SHP77 (cell line): ENCODE measurements around the gene QSOX1.

Experiments
- DNase-seq, 2 experiments: peaks; one replicate each; lab custom pipeline; 2025; lab: John Stamatoyannopoulos, UW

QSOX1 gene

DNA sequence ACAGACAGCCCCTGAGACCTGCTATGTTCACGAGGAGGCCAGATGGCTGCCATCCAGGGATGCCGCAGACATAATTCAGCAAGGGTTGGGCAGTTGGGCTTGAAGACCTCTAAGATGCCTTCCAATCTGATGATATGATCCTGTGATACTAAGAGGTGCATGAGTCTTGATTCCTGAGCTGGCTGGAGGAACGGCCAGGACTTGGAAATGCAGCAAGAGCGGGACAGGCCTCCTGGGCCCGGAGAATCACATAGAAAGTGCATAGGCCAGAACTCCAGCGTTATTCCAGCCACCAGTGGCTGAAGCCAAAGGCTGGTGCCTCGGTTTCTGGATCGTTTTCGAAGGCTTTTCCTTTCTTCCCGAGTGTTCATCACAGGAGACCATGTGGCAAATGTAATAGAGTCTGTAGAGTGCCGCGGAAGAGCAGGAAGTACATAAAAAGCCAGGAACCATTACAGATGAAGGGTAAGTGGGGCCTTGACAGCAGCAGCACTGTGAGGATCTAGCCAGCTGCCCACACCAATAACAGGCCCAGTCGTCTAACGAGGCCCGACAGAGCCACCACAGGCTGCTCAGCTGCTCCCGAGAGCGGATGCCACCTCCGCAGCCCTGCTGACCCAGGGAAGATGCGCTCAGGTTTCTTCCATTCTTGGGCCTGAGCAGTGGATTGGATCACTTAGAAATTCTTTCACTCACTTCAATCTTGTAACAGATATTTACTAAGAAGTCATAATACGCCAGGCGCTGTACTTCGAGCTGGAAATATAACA is 61.4 kb downstream of the QSOX1 start:
- no peak for DNase-seq

DNA sequence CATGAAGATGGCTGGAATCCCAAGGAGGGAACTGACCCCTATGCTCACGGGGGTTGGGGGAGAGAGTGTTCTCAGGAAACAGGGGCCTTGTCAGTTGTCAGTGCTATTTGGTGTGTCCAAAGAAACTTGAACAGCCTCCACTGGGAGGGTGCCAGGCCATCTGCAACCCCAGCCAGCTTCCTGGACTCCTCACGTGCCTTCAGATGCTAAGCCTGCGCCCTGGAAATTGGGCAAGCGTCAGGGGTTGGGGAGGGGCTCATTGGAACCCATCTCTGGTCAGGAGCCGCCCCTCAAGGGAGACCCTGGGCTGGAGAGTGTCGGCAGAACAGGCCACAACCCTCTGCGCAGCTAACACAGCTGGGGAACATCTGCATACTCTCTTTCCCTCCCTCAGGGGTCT is 62.3 kb downstream of the QSOX1 start:
- no peak for DNase-seq

DNA sequence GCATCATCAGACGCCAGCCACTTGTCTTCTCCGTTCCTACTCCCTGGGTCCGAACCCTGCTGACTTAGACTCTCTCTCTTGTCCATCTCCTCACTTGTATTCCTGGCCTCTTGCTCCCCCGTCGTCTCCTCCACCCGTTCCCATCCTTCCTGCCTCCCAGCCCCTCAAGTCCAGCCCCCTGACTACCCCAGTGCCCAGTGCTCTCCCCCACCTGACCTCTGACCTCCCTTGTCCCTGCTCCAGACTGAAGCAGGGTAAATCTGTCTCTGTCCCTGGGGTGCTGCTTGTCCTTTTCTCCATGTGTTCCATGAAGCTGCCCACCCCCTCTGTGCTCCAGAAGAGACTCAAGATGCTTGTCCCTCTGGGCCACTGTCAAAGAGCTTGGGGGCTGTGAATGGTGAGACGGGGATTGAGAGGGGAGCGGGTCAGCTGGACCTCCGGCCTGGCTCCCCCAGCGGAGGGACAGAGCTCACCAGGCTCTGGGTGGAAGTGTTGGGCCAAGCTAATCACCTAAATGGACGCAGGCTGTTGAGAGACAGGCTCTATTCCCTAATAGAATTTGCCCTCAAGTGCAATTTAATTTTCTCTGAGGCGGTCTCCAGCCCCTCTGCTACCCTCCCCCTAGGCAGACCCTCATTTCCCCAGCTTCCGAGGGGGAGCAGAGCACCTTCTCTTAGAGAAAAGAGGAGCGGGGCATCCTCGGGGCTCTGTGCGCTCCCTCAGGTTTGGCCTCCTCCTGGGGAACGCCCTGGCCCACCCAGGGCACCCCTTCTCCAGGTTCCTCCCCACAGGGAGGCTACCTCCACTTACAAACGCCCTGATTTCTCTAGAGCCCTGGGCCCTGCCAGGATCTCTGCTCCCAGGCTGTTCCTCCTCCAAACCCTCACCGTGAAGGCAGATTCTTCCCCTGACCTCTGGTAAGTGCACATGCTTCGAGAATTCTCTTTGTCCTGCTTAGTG is 64.4 kb downstream of the QSOX1 start:
- DNase-seq = no peak

DNA sequence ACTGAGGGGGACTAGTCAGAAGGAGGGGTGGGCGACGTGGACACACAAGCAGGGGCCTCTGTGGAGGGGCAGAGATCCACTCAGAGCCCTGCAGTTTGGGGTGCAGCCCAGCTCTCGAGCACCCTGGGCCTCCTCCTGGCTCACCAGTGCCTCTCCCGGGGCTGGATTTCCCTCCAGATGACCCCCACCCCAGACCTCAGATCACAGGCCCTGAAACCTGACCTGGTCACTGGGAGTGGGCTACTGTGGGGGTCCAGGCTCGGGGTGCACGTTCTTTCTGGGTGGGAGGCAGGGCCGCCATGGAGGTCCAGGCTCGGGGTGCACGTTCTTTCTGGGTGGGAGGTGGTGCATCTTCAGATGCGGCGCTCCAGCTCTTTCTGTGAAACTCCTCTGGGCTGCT is 65.1 kb downstream of the QSOX1 start:
- no peak for DNase-seq

DNA sequence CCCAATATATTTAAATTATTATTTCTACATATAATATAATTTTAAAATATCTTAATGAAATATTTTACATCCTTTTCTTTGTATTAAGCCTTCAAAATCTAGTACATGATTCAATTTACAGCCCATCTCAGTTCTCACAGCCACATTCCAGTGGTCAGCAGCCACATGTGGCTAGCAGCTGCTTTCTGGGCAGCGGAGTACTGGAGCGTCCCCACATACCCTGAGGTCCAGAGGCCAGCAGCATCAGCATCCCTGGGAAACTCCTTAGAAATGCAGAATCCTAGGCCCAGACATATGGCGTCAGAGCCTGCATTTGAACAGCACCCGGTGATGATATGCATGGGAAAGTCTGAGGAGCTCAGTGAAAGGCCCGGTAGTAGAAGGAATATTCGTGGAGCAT is 66.8 kb downstream of the QSOX1 start:
- DNase-seq = no peak

DNA sequence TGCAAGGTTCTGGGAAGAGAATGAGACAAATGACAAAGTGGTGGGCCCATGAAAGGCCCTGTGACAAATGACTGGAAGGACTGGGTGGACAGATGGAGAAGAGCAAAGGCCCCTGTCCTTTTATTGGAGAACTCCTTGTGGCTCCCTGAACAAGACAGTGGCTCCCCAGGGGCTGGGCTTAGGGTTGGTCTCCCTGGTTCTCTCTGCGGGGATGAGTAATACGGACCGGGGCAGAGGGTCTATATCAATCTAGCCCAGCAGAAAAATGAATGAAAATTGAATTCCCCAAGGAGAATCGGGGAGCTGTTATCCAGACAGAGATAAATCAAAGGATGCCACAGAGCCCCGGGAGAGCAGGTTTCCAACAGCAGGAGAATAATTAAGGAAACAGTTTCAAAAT is 70.2 kb downstream of the QSOX1 start:
- DNase-seq = no peak

DNA sequence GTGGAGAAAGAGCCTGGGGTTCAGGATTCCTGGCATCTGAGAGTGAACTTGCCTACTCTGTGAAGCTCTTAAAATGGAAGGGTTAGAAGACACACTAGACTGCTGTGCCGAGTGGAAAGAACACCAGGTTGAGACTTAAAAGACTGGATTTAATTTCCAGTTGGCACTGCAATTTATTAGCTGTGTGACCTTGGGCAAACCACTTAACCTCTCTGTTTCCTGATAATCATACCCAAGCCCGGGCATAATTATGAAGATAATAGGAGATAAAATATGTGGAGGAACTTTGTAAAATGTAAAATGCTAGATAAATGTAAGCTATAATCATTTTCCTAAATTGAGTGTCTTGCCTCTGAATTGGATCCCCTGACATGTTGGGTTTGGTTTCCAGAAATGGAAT is 70.7 kb downstream of the QSOX1 start:
- no peak for DNase-seq

DNA sequence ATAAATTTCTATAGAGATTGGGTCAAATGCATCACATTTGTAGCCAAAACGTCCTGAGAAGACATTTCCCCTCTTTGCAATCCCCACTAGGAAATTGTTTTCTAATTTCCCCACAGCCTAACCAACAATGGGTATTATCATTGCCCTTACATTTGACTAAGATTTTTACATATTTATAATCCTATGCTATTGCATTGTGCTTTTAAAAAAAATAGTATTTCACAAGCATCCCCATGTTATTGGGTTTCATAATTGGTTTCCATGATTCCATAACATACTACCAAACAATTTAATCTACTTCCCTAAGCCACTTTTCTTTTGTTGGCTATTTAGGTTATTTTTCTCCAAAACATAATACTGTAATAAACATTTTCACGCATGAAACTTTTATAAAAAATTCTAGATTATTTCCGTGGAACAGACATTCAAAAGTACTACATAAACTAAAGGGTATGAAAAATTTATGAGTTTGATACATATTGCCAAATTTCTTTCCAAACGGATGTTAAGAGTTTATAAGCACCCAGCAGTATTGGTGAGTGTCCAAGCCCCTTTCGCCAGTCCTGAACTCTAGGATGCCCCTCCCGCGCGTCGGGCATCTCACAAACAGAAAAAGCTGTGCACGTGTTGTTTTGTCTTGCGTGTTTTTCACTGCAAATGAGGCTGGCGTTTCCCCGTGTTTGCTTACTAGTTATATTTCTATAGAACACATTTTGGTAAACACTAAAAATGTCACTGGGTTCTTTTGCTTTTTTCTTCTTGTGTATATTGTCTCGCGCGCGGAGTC is 73.4 kb downstream of the QSOX1 start:
- no peak for DNase-seq

DNA sequence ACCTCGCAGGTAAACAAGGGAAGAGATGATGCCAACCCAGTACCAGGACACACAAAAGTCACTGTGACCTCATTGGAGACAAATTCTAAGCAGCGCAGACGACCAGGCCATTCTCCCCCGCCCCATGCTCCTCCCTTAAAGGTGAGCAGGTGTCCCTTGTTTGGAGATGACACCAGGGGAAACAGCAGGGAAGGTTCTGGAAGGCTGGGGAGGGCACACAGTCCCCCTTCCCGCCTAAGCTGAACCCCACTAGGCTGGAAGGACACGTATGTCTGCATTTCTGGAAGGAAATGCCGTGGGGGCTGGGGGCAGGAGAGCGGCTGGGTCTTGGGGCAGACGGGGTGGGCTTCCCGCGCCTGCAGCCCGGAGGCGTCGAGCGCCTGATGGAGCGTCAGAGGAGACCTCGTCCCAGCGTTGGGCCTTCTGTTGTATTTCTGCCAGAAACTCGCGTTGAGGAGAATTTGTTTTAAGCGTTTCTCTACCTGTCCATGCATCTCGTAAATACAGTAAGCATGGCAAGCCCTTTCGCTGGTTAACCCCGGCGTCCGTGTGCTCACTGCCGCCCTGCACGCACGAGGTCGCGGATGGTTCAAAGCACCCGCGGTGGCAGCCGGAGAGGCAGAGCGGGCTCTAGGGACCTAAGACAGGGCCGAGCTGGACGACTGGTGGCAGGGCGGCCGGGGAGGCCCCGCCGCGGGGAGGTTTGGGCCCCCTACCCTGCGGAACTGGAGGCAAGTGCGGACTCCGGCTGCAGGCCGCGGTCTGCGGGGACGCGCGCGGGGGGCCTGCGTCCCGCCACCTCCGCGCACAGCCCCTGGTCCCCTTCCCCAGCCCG is 74.2 kb downstream of the QSOX1 start:
- DNase-seq = peak in 1 of 2 experiments; percentile 46

DNA sequence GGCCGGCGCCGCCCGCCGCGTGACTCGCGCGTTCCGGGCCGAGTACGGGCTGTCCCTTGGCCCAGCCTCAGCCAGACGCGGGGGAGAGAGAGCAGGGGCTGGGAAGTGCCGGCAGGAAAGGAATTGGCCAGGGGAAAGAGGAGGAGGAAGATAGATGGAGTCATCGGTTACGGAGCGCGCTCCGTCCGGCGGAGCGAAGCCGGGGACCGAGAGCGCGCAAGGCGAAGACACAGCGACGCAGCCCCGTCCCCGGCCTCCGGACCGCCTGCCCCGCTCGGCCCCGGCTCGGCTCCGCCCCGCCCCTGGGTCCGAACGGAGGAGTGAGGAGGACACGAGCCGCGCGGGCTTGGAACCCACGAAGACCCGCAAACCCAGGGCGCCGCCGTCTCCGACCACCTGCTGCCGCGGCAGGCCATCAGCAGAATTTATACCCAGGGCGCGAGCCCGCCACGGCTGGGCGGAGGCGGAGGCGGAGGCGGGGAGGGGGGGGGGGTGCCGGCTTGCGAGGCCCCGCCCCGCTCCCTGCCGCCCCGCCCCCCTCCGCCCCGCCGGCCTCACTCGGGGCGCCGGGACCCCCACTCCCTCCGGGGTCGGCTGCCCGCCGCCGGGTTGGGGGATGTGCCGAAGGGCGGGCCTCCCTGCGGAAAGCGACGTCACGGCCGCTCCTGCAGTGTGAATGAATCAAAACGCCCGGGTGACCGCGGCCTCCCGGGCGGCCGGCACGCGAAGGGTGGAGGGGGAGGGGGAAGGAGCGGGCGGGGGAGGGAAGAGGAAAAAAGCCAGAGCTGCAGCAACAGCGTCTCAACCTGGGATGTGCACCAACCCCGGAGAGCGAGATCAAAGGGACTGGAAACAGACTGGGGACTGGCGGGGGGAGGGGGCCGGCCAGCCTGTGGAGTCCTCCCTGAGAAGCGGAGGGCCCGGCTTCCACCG is 75.1 kb downstream of the QSOX1 start, which contains the start of gene LHX4:
Gene LHX4 (plus strand): TSS at position 782 of the 933 bp plus-strand sequence. CDS start 266 bp downstream, outside the sequence.
- DNase-seq = peak; percentile 39 to 67

DNA sequence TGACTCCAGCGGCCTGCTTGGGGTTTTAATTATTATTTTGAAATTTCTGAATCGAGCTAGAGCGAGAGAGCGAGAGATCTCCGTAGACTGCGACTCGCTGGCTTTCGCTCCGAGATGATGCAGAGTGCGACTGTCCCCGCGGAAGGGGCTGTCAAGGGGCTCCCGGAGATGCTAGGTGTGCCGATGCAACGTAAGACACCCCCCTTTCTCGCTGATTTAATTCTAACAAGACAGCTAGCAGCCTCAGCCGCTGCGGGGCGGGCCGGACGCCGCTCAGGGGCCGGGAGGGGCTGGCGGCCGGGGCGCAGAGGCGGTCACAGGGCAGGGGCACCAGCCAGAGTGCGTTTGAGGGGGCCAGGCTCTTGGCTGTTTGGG is 75.7 kb downstream of the QSOX1 start:
- DNase-seq = no peak

DNA sequence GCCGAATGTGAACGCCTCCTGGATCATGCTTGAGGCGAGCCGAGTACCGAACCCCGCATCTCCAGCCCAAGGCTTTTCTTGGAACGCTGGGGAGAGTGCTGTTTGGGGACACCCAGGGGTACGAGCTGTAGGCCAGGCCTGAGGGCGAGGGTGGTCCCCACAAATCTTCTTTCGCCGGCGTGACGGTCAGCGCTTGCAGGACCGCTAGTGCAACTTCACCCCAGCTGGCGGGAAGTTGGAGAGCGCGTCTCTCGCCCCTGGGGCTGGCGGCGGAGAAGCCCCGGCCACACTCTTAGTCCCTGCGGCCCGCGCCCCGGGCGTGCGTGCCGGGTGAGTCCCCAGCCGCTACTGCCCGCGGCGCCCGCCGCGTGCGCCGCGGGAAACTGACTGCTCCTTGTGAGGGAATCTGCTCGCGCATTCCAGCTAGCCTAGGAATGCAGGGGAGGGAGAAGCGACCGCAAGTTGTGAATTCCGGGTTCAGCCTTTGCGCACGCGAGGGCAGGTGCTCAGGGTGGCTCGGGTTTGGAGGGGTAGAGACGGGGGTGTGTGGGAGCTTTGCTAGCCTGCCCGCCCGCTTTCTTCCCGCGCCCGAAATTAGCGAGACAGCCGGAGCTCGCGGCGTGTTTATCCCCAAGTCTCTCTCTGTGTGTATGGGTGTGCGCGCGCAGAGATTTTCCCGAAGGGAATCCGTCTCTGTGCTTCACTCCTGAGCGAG is 76.3 kb downstream of the QSOX1 start:
- no peak for DNase-seq

DNA sequence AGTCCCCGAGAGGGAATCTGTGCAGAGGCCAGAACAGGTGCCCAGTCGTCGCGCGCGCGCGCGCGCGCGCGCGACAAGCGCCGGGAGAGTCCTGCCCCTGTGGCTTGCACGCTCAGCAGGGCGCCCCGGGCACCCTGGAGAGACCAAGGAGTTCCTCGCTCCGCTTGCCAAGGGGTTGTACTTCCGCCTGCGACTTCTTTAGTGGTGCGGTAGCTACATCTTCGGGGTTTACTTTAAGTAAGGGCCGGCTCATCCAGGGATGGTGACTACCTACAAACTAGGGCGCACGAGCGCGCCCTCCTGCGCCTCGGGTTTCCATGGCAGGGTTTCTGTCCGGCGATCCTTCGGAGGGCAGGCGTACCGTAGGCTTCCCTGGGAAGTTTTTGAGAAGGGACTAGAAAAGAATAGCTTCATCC is 76.8 kb downstream of the QSOX1 start:
- DNase-seq = no peak

DNA sequence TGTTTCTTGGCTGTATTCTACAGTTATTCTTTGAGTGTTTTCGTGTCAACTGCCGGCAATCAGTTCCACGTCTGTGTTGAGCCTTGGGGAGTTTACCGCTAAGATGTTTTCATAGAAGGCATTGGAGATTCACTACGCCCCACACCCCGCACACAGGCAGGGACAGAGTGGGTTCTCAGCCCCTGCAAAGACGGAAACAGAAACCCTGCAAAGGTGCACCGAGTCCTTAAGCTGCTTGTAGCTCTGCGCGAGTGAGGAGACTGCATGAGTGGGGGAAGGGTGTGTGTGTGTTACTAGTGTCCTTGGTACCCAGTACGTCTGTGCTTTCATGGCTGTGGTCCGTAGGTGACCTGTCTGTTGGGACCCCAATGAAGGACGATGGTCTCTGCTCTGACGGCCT is 77.3 kb downstream of the QSOX1 start:
- no peak for DNase-seq

DNA sequence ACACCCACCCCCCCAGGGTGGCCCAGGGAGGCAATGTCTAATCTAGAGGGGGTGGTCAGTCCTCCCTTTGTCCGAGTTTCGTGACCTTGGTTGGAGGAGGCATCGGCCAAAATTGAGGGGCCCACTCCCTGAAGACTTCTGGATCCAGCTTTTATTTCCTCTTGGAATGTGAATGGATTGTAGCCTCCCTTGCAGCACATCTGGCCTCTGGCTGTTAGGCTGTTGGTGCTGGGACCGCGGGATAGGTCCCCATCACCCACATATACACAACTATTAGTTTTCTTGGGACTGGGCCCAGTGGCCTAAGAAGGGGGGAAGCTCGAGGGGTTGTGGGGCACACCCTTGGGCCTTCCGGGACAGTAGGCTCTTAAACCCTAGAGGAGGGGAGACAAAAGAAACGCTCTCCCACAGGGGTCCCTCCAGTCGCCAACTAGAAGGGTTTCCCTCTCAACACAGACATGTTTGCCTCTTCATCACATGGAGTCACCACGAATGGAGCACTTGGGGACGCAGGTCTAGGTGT is 77.9 kb downstream of the QSOX1 start:
- no peak for DNase-seq

DNA sequence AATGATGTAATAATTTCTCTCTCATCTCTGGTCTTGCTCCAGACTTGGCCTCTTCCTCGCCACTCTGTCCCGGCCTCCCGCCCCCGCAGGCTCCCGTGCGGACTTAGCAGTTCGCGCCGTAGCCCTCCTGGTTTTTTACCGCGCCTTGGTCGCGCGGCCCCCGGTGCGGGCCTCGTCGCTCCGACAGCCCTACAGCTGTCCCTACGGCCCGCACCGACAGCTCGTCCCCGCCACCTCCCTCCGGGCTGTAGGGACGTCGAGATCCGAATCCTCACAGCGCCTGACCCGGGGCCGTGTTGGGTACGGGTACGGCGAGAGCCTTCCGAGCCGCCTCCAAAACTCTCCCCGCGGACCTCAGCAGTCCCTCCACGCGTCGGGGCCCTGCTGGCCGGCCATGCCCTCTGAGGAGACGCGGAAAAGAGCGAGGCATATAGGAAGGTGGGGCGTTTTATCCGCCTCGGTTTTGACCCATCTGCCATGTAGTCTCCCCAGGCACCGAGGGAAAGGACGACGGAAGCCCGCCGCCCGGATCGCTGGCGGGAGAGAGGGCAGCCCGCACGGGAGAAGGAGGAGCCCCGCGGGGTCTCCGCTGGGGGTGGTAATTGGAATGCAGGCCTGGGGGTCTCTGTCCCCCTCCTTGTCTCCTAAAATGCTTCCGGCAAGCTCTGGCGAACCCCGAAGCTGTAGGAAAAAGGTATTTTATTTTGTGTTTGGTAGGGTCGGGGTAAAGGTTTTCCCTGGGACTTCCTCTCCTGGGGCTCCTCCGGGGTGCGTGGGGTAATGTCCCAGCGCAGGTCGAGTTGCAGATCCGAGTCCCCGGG is 78.7 kb downstream of the QSOX1 start:
- no peak for DNase-seq

DNA sequence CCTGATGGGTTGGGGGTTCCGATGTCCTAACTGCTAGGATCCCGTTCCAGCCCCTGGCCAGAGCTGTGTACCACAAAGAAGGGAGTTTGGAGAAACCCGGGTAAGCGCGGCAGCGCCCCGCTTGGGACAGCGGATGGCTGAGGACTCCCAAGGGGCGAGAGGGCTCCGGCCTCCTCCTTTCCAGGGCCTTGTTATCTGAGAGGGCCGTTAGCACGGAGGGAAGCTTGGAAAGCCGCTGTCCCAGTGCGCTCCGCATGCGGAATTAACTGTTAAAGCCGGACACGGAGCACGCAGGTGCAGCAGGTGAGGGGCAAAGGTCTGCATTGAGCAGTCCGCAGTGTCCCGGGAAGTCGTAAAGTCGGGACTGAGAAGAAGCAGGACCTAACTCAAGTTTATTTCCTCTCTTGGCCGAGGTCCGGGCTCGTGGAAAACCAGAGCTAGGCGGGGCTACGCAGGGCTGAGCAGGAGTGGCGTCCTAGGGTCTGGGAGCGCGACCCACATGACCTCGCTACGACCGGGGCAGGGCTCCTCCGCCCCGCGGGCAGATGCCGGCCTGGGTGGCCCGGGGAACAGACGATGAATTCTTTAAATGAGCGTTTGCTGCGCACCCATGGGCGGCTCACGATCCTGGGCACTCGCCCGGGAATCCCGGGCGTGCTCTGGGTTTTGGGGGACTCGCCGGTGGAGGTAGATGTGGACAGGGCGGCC is 79.9 kb downstream of the QSOX1 start:
- no peak for DNase-seq

DNA sequence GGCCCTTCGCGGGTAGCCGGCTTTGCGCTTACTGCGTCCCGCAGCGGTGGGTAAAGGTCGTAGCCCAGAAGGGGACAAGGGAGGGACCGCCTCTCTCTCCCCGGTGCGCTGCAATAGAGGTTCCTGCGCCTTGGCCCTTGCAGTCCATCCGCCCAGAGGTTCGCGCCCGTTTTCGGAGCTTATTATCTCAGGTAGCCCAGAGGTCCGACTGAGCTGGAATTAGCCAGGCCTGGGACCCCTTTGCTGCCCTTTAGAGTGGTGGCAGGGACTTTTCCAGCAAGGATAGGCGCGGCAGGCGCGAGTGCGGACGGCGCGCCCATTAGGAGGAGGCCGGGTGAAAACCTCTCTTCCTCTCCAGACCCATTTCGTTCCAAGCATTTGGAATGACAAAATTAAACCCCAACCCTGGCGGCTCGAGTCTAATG is 80.4 kb downstream of the QSOX1 start:
- DNase-seq = no peak
